ENCODE data around the gene HNRNPK. TPM values are rescaled to one million over a fixed set of nuclear protein-coding genes. Genes with fewer than 3 reads are reported as not detected.

The HNRNPK gene
- total and polyA plus RNA-seq, 4 donors: 137 to 403 (median 231) TPM

DNA sequence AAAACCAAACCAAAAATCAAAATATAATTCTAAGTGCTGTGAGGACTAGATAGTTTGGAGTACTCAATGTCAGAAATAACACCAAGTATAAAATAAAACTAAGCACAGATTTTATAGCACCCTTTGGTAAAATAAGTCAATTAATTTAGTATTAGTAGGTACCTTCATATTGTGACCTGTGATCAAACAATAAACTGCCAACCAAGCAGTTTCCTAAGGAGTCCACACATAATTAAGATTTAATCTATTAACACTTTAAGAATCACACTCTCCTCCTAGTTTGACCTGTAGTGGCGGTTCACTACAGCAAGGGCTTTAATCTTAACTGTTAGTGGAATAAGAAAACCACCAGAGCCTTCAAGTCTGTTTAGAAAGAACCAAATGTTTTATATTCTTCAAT, 2.8 kb downstream of the HNRNPK start:
- no peaks in the 10 kb centered on the region for H3K27me3 ChIP-seq (ENCODE audit: control insufficient read depth in 4 of 4, insufficient read depth in 4 of 4, low read length in 3 of 4)
- peaks cover 2 to 26% (median 12%) of the 10 kb centered on the region in 4 donors for H3K4me1 ChIP-seq (ENCODE audit: control insufficient read depth in 4 of 4, insufficient read depth in 4 of 4, low read length in 3 of 4)
- H3K4me3 ChIP-seq (ENCODE audit: low read depth in 1 of 3, low read length in 3 of 3): peak overlapping the region in 1 of 3 donors; percentile 82
- H3K9me3 ChIP-seq (ENCODE audit: control insufficient read depth in 4 of 4, low read length in 3 of 4): no peaks in the 10 kb centered on the region
- WGBS: 59% methylated on average over 1 of the region's 1 CpG
- H3K36me3 ChIP-seq (ENCODE audit: control insufficient read depth in 4 of 4, insufficient read depth in 3 of 4, low read depth in 1 of 4, low read length in 3 of 4): peaks cover 8 to 53% (median 45%) of the 10 kb centered on the region in 4 donors
- DNase-seq (ENCODE audit: low spot score): no peak
- TF ChIP-seq RXRA (IDR thresholded peaks at IDR 0.05) (no peak), EGR1 (IDR thresholded peaks at IDR 0.05; ENCODE audit: low read depth in 2 of 2) (no peak), HNF4G (IDR thresholded peaks at IDR 0.05) (no peak), HNF4A (conservative IDR thresholded peaks at IDR 0.05) (no peak), FOXA2 (IDR thresholded peaks at IDR 0.05) (no peak), RAD21 (IDR thresholded peaks at IDR 0.05) (no peak), FOXA1 (IDR thresholded peaks at IDR 0.05) (no peak), GABPA (IDR thresholded peaks at IDR 0.05 in 1 of 2, conservative IDR thresholded peaks at IDR 0.05 in 1 of 2) (no peak), TAF1 (conservative IDR thresholded peaks at IDR 0.05) (no peak)
- TF ChIP-seq, protein P1, sequence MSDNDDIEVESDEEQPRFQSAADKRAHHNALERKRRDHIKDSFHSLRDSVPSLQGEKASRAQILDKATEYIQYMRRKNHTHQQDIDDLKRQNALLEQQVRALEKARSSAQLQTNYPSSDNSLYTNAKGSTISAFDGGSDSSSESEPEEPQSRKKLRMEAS (IDR thresholded peaks at IDR 0.05): no peak
- TF ChIP-seq, protein P2, sequence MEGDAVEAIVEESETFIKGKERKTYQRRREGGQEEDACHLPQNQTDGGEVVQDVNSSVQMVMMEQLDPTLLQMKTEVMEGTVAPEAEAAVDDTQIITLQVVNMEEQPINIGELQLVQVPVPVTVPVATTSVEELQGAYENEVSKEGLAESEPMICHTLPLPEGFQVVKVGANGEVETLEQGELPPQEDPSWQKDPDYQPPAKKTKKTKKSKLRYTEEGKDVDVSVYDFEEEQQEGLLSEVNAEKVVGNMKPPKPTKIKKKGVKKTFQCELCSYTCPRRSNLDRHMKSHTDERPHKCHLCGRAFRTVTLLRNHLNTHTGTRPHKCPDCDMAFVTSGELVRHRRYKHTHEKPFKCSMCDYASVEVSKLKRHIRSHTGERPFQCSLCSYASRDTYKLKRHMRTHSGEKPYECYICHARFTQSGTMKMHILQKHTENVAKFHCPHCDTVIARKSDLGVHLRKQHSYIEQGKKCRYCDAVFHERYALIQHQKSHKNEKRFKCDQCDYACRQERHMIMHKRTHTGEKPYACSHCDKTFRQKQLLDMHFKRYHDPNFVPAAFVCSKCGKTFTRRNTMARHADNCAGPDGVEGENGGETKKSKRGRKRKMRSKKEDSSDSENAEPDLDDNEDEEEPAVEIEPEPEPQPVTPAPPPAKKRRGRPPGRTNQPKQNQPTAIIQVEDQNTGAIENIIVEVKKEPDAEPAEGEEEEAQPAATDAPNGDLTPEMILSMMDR (IDR thresholded peaks at IDR 0.05; ENCODE audit: low read depth, low read length, missing input control): no peak
- TF ChIP-seq, protein P3, sequence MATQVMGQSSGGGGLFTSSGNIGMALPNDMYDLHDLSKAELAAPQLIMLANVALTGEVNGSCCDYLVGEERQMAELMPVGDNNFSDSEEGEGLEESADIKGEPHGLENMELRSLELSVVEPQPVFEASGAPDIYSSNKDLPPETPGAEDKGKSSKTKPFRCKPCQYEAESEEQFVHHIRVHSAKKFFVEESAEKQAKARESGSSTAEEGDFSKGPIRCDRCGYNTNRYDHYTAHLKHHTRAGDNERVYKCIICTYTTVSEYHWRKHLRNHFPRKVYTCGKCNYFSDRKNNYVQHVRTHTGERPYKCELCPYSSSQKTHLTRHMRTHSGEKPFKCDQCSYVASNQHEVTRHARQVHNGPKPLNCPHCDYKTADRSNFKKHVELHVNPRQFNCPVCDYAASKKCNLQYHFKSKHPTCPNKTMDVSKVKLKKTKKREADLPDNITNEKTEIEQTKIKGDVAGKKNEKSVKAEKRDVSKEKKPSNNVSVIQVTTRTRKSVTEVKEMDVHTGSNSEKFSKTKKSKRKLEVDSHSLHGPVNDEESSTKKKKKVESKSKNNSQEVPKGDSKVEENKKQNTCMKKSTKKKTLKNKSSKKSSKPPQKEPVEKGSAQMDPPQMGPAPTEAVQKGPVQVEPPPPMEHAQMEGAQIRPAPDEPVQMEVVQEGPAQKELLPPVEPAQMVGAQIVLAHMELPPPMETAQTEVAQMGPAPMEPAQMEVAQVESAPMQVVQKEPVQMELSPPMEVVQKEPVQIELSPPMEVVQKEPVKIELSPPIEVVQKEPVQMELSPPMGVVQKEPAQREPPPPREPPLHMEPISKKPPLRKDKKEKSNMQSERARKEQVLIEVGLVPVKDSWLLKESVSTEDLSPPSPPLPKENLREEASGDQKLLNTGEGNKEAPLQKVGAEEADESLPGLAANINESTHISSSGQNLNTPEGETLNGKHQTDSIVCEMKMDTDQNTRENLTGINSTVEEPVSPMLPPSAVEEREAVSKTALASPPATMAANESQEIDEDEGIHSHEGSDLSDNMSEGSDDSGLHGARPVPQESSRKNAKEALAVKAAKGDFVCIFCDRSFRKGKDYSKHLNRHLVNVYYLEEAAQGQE (IDR thresholded peaks at IDR 0.05): no peak
- TF ChIP-seq, protein P4, sequence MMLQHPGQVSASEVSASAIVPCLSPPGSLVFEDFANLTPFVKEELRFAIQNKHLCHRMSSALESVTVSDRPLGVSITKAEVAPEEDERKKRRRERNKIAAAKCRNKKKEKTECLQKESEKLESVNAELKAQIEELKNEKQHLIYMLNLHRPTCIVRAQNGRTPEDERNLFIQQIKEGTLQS (IDR thresholded peaks at IDR 0.05): no peak
- TF ChIP-seq, protein P5, sequence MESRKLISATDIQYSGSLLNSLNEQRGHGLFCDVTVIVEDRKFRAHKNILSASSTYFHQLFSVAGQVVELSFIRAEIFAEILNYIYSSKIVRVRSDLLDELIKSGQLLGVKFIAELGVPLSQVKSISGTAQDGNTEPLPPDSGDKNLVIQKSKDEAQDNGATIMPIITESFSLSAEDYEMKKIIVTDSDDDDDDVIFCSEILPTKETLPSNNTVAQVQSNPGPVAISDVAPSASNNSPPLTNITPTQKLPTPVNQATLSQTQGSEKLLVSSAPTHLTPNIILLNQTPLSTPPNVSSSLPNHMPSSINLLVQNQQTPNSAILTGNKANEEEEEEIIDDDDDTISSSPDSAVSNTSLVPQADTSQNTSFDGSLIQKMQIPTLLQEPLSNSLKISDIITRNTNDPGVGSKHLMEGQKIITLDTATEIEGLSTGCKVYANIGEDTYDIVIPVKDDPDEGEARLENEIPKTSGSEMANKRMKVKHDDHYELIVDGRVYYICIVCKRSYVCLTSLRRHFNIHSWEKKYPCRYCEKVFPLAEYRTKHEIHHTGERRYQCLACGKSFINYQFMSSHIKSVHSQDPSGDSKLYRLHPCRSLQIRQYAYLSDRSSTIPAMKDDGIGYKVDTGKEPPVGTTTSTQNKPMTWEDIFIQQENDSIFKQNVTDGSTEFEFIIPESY (IDR thresholded peaks at IDR 0.05): no peak
- no peak overlapping the region for H3K27ac ChIP-seq (ENCODE audit: low read depth in 1 of 2, low read length in 2 of 2)
- peak overlapping the region in 1 of 2 donors; percentile 93 for H3K9ac ChIP-seq (ENCODE audit: low read depth in 1 of 2, low read length in 2 of 2)

DNA sequence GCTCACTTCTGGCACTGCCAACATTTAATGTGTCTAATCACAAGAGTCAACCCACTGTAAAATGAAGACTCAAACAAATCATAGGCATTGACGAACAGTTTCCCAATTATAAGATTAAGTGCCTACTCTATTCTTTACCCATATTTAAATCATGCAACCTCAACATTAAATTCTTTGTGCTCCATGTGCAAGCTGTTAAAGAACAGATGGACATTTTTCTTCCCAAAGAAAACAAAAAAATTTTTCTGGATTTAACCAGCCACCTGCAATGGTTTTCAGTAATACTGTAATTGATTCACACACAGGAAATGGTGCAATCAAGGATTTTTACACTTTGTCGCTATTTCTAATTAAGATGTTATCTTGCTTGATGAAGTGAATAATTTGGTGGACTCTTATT, 3.6 kb downstream of the HNRNPK start:
- 64% methylated on average over 2 of the region's 2 CpGs for WGBS
- Histone ChIP-seq H3K36me3 (ENCODE audit: control insufficient read depth in 4 of 4, insufficient read depth in 3 of 4, low read depth in 1 of 4, low read length in 3 of 4) (peaks cover 11 to 61% (median 53%) of the 10 kb centered on the region in 4 donors), H3K27me3 (ENCODE audit: control insufficient read depth in 4 of 4, insufficient read depth in 4 of 4, low read length in 3 of 4) (no peaks in the 10 kb centered on the region), H3K4me3 (ENCODE audit: low read depth in 1 of 3, low read length in 3 of 3) (no peak overlapping the region), H3K4me1 (ENCODE audit: control insufficient read depth in 4 of 4, insufficient read depth in 4 of 4, low read length in 3 of 4) (peaks cover 2 to 22% (median 10%) of the 10 kb centered on the region in 4 donors), H3K9ac (ENCODE audit: low read depth in 1 of 2, low read length in 2 of 2) (no peak overlapping the region), H3K27ac (ENCODE audit: low read depth in 1 of 2, low read length in 2 of 2) (no peak overlapping the region), H3K9me3 (ENCODE audit: control insufficient read depth in 4 of 4, low read length in 3 of 4) (no peaks in the 10 kb centered on the region)
- no peak for DNase-seq (ENCODE audit: low spot score)
- TF ChIP-seq, protein P3 (IDR thresholded peaks at IDR 0.05): no peak
- TF ChIP-seq YY1 (IDR thresholded peaks at IDR 0.05): no peak
- no peak for TF ChIP-seq GABPA (IDR thresholded peaks at IDR 0.05 in 1 of 2, conservative IDR thresholded peaks at IDR 0.05 in 1 of 2)
- TF ChIP-seq JUND (IDR thresholded peaks at IDR 0.05): no peak
- no peak for TF ChIP-seq NR2F2 (IDR thresholded peaks at IDR 0.05)
- TF ChIP-seq, protein P2 (IDR thresholded peaks at IDR 0.05; ENCODE audit: low read depth, low read length, missing input control): no peak
- TF ChIP-seq RXRA (IDR thresholded peaks at IDR 0.05): no peak

All from liver (tissue), 9 donors.